HG02938 (cell line): ENCODE results near the gene CSH1.
"Not testable (repeated sequence)": the region's sequence is repeated elsewhere in the genome, so short reads cannot be mapped to it uniquely, and the experiment has no call there.

Source experiments
- ATAC-seq: cut with Tn5 transposase; IDR thresholded peaks from one replicate; pipeline ENCODE4 v1.9.1; 2021; ENCODE audit warnings: mild to moderate bottlenecking, moderate library complexity; ENCODE audit not compliant: unreplicated experiment

Gene CSH1

DNA sequence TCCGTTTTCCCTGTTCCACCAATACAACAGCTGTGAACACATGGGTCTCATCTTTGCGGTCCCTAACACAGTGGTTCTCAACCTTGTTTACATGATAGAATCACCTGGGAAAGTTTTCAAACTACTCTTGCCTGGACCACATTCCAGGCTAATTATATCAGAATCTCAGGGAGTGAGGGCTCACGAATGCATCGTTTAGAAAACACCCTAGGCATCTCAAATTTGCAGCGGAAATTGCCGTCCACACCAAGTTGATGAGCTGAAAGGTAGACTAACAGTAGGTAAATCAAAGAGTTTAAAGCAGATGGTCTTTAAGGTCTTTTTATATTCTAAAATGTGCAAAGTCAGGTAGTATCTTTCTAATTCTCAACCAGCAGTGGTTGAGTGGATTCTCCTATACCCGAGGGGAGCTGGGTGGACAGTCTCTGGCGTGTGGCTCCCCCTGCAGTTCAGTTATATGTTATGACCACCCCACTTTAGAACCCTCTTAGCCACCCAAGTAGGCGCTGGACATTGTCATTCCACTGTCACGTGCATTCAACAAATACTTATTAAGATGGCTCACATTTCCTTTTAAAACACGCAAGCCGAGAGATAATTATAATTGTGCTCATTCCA is 10.9 kb upstream of the CSH1 start:
- ATAC-seq: not testable (repeated sequence)

DNA sequence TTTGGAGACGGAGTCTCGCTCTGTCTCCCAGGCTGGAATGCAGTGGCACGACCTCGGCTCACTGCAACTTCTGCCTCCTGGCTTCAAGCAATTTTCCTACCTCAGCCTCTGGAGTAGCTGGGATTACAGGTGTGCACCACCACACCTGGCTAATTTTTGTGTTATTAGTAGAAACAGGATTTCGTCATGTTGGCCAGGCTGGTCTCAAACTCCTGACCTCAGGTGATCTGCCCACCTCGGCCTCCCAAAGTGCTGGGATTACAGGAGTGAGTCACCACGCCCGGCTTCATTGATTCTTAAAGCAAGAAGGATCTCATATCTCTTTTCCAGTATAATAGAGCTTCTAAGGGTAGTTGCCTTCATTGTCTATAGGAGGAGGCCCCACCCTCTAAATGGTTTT is 8.4 kb upstream of the CSH1 start:
- not testable (repeated sequence) for ATAC-seq

DNA sequence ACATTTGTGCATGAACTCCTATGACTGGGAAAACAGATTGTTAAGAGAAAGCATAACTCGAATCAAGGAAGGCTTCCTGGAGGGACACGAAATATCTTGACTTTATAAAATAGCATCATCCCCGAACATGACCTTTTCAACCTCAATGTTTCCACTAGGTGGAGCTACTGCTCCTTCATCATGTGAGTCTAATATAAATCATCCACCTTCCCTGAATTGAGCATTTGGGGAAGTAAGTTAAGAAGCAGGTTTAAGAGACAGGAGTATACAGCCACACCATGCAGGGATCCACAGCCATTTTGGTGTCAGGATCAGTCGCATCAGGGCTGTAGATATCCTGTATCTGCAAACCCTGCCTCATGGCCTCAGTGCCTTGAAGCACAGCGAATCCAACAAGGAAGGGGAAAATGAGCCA is 7.4 kb upstream of the CSH1 start:
- not testable (repeated sequence) for ATAC-seq

DNA sequence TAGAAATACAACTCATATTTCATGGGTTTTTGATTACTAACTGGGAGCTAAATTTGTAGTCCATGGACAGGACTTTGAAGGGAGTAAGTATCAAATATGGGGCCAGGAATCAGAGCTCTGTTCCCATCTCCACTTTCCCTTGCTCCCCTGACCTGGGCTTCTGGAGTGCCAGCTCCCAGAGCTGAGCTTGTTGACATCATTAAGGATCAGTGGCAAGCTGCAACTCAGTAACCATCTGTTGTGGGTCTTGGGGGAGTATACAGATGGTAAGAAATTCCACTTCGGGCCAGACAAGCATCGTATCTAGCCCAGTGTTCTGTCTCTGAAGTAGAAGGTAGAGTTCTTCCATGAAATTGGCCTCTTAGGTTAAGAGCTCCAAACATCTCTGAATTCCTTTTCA is 5.6 kb upstream of the CSH1 start:
- ATAC-seq: not testable (repeated sequence)

DNA sequence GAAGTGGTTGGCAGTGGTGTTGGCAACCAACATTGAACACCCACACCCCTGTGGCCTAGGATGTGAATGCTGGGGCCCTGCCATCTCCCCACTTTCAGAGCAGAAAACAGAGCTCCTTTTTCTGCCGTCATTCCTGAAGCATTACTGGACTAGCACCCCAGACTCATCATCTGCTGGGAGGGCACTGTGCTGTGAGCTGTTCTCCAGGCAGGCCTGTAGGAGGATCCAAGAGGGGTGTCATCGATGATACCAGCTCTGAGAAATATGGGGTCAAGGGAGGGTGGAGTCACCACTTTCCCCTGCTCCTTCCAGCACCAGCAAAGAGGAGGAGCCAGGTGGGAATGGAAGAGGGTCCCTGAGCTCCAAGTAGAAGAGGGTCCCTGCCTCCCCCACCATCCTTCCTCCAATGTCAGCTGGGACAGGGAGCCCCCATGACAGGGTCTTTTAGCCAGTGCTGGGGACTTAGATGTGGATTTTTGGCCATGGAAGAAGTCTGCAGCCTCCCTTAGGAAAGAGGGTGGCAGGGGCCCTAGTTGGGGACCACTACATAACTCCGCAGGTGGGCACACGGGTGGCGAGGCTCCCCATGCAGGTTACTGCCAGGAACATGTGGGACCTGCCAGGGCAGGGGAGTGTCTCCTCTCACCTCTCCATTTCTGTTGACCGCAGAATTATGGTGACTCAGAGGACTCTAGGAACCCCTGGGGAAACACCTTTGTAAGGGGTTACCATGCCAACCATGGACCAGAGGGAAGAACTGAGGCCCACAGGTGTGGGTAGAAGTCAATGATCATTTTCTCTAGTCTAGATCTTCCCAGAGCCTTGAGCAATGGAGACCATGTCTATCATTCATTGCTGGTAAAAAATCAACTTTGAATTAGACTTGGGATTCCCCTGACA is 2.8 kb upstream of the CSH1 start:
- not testable (repeated sequence) for ATAC-seq

DNA sequence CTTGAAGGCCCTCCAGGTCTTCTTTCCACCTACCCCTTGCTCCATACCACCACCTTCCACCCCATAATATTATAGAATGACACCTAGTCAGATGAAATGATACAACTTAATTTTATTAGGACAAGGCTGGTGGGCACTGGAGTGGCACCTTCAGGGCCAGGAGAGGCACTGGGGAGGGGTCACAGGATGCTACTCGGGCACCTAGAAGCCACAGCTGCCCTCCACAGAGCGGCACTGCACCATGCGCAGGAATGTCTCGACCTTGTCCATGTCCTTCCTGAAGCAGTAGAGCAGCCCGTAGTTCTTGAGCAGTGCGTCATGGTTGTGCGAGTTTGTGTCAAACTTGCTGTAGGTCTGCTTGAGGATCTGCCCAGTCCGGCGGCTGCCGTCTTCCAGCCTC is 1.6 kb downstream of the CSH1 start:
- not testable (repeated sequence) for ATAC-seq

DNA sequence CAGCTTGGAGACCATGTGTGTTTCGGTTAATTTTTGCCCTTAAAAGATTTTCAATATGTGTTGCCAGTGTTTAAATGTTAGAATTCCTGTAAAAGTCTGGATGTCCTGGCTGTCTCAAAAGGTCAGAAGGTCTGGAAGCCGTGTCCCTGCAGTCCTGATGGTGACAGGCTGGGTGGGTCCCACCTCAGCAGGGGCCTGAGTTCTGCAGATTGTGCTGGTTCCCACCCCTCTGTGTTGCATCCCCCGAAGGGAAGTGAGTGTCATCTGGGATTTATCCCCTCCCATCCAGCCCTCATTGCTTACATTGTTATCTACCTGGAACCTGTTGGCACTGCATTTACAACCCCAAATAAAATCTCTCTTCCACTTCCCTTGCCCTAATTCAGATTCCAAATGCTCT is 2.4 kb downstream of the CSH1 start:
- ATAC-seq: not testable (repeated sequence)

DNA sequence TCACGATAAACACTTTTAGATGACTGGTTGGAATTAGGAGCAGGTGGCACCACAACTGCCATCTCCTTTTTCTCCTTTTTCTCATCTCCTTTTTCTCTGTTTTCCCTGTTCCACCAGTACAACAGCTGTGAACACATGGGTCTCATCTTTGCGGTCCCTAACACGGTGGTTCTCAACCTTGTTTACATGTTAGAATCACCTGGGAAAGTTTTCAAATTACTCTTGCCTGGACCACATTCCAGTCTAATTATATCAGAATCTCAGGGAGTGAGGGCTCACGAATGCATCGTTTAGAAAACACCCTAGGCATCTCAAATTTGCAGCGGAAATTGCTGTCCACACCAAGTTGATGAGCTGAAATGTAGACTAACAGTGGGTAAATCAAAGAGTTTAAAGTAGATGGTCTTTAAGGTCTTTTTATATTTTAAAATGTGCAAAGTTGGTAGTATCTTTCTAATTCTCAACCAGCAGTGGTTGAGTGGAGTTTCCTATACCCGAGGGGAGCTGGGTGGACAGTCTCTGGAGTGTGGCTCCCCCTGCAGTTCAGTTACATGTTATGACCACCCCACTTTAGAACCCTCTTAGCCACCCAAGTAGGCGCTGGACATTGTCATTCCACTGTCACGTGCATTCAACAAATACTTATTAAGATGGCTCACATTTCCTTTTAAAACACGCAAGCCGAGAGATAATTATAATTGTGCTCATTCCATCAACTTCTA is 3.9 kb downstream of the CSH1 start:
- not testable (repeated sequence) for ATAC-seq

DNA sequence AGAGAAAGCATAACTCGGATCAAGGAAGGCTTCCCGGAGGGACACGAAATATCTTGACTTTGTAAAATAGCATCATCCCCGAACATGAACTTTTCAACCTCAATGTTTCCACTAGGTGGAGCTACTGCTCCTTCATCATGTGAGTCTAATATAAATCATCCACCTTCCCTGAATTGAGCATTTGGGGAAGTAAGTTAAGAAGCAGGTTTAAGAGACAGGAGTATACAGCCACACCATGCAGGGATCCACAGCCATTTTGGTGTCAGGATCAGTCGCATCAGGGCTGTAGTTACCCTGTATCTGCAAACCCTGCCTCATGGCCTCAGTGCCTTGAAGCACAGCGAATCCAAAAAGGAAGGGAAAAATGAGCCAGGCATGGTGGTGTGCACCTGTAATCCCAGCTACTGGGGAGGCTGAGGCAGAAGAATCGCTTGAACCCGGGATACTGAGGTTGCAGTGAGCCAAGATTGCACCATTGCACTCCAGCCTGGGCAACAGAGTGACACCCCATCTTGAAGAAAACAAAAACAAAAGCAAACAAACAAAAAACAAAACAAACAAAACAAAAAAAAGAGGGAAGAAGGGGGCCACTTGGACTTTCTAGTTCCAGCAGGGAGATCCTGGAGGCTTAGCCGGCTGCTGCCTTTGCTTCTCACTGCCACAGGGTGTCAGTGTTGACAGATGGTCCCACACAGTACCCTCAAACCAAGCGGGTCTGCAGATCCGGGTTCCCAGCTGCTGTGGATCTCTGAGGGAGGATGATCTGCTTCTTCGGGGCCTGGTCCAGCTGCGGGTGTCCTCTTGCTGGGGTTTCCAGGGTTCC is 7.1 kb downstream of the CSH1 start:
- ATAC-seq: not testable (repeated sequence)

DNA sequence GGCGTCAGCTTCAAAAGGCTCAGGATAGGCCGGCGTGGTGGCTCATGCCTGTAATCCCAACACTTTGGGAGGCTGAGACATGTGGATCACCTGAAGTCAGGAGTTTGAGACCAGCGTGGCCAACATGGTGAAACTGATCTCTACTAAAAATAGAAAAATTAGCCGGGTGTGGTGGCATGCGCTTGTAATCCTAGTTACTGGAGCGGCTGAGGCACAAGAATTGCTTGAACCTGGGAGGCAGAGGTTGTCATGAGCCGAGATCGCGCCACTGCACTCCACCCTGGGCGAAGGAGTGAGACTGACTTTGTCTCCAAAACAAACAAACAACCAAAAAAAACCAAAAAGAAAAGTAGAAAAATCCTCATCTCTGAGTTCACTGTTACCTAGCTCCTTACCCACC is 11.3 kb downstream of the CSH1 start:
- ATAC-seq: not testable (repeated sequence)

DNA sequence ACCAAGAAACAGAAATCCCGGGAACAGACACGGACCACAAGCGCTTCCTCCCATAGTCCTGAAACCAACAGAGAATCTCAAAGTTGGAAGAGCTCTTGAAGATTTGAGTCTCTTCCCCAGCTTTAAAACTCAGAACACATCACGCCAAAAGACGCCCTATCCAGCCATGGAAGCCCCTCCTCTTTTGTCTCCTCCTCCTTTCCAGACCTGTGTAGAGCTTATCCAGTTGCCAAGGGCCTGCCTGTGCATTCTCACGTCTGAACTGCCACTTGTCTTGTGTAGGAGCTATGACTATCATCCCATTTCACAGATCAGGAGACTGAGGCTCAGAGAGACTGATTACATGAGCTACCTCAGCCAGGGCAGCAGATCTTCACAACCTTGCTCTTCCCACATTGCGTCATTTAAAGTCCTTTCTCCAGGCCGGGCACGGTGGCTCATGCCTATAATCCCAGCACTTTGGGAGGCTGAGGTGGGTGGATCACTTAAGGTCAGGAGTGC is 13.7 kb downstream of the CSH1 start:
- not testable (repeated sequence) for ATAC-seq

DNA sequence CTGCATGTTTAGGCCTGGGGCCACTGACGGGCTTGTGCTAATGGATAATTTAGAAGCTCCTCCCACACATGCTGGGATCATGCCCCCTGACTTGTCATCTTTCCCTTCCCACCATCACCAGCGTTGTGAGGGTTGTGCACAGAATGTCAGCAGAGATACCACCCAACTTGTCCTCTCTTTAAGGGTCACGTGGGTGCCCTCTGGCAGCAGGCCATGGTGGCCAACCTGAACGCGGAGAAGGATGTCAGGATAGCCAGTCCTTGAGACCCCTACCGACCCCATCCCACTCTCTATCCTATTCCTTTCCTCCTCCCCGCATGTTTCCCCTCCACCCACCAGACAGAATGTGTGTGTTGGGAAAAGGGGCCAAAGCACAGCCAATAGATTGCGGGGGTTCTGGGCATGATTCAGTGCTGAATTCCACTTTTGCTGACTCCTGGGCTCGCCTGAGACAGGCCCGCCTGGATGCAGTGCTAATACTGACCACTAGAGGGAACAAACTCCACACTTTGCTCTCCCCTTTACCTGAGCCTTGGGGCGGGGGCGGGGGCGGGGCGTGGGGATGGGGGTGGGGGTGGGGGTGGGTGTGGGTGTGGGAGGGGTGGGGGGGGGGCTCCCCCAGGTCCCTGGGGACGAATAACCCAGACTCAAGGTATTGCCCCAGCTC is 14.3 kb downstream of the CSH1 start, which contains the start of gene GH2:
GH2 (minus strand) TSS at position 10 of the 667 bp plus-strand sequence. CDS start 143 bp downstream, outside the sequence.
- ATAC-seq: no peak

DNA sequence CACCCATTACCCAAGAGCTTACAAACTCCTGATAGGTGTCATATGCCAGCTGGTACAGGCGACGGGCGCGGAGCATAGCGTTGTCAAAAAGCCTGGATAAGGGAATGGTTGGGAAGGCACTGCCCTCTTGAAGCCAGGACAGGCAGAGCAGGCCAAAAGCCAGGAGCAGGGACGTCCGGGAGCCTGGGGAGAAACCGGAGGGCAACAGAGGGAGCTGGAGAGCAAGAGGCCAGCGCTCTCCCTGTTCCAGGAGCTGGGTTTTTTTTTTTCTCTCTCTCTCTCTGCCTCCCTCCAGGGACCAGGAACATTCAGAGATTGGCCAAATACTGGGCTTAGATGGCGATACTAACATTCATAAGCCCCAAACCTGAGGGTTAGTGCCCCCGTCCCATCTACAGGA is 15.0 kb downstream of the CSH1 start:
- not testable (repeated sequence) for ATAC-seq

DNA sequence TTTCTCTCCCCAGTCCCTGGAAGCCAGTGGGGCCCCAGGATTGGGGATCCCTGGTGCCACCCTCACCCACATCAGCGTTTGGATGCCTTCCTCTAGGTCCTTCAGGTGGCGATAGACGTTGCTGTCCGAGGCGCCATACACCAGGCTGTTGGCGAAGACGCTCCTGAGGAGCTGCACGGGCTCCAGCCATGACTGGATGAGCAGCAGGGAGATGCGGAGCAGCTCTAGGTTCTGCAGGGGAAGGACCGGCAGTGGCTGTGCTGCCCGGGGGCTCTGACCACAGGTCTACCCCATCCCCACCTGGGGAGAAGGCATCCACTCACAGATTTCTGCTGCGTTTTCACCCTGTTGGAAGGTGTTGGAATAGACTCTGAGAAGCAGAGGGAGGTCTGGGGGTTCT is 15.7 kb downstream of the CSH1 start:
- ATAC-seq: no peak

DNA sequence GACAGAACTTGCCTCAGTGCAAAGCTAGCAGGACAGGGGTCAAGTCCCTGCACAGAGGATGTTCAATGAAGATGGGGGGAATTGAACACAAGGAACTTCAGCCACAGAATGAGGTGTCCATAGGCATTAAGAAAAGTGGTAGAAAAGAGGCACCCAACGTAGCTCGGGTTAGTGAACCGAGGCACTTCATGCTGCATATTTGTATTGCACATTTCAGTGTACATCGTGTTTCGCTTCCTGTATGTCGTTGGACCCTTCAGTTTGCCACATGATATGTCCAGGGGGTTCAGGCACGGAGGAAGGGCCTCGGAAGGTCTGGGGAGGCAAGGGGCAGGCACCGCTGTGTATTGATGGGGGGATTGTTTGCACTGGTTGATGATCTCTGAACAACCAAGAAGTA is 18.0 kb downstream of the CSH1 start:
- ATAC-seq: not testable (repeated sequence)

DNA sequence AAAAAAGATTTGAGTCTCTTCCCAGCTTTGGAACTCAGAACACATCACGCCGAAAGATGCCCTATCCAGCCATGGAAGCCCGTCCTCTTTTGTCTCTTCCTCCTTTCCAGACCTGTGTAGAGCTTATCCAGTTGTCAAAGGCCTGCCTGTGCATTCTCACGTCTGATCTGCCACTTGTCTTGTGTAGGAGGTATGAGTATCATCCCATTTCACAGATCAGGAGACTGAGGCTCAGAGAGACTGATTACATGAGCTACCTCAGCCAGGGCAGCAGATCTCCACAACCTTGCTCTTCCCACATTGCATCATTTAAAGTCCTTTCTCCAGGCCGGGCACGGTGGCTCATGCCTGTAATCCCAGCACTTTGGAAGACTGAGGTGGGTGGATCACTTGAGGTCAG is 21.7 kb downstream of the CSH1 start:
- not testable (repeated sequence) for ATAC-seq

DNA sequence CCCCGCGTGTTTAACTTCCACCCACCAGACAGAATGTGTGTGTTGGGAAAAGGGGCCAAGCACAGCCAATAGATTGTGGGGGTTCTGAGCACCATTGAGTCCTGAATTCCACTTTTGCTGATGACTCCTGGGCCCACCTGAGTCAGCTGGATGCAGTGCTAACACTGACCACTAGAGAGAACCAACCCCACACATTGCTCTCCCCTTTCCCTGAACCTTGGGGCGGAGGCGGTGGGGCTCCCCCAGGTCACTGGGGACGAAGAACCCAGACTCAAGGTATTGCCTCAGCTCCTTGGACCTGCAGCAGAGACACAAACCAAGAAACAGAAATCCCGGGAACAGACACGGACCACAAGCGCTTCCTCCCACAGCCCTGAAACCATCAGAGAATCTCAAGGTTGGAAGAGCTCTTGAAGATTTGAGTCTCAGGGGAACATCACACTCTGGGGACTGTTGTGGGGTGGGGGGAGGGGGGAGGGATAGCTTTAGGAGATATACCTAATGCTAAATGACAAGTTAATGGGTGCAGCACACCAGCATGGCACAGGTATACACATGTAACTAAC is 22.2 kb downstream of the CSH1 start:
- ATAC-seq: not testable (repeated sequence)

DNA sequence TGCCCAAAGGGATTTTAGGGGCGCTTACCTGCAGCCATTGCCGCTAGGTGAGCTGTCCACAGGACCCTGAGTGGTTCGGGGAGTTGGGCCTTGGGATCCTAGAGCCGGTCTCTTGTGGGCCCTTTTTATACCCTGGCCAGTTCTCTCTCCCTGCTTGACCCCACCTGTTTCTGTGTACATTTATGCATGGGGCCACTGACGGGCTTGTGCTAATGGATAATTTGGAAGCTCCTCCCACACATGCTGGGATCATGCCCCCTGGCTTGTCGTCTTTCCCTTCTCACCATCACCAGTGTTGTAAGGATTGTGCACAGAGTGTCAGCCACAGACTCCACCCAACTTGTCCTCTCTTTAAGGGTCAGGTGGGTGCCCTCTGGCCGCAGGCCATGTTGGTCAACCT is 22.8 kb downstream of the CSH1 start, which contains the start of gene CSH2:
CSH2 (minus strand) TSS at position 101 of the 400 bp plus-strand sequence; CDS start at position 38, 63 bp downstream.
- not testable (repeated sequence) for ATAC-seq

DNA sequence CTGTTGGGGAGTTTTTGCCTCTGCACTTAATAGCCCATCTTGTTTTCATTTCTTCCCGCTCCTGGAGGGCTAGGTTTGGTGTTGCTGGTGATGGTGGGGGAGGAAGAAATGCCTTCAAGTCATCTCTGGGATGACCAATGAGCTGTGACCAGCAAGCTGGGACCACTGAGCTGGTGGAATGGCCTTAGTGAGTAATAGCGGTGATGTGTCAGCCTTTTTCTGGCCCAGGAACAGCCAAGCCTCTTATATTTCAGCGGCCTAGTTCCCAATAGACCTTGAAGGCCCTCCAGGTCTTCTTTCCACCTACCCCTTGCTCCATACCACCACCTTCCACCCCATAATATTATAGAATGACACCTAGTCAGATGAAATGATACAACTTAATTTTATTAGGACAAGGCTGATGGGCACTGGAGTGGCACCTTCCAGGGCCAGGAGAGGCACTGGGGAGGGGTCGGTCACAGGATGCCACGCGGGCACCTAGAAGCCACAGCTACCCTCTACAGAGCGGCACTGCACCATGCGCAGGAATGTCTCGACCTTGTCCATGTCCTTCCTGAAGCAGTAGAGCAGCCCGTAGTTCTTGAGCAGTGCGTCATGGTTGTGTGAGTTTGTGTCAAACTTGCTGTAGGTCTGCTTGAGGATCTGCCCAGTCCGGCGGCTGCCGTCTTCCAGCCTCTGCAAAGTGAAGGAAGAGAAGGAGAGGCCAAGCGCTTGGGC is 24.6 kb downstream of the CSH1 start:
- ATAC-seq: not testable (repeated sequence)
